Measurements from ENCODE around the gene B4GALNT1.

GRCh38 chr12:57614178-57614947 lies 18.6 kb downstream of the B4GALNT1 start:
- TF ChIP-seq, protein P1, sequence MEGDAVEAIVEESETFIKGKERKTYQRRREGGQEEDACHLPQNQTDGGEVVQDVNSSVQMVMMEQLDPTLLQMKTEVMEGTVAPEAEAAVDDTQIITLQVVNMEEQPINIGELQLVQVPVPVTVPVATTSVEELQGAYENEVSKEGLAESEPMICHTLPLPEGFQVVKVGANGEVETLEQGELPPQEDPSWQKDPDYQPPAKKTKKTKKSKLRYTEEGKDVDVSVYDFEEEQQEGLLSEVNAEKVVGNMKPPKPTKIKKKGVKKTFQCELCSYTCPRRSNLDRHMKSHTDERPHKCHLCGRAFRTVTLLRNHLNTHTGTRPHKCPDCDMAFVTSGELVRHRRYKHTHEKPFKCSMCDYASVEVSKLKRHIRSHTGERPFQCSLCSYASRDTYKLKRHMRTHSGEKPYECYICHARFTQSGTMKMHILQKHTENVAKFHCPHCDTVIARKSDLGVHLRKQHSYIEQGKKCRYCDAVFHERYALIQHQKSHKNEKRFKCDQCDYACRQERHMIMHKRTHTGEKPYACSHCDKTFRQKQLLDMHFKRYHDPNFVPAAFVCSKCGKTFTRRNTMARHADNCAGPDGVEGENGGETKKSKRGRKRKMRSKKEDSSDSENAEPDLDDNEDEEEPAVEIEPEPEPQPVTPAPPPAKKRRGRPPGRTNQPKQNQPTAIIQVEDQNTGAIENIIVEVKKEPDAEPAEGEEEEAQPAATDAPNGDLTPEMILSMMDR (IDR thresholded peaks at IDR 0.05): no peak
- TF ChIP-seq POLR2A (IDR thresholded peaks at IDR 0.05): no peak

All from thyroid gland (tissue), 4 donors.